Astrocyte of the hippocampus (primary cell): ENCODE data around the gene EVX1.
A peak's percentile ranks its signal among the peaks of the same experiment; 100 is the strongest.

Experiments used
- DNase-seq: peaks from one replicate; pipeline ENCODE4 v3.0.0; 2011; ENCODE audit warnings: low read depth, low spot score

Gene EVX1

DNA sequence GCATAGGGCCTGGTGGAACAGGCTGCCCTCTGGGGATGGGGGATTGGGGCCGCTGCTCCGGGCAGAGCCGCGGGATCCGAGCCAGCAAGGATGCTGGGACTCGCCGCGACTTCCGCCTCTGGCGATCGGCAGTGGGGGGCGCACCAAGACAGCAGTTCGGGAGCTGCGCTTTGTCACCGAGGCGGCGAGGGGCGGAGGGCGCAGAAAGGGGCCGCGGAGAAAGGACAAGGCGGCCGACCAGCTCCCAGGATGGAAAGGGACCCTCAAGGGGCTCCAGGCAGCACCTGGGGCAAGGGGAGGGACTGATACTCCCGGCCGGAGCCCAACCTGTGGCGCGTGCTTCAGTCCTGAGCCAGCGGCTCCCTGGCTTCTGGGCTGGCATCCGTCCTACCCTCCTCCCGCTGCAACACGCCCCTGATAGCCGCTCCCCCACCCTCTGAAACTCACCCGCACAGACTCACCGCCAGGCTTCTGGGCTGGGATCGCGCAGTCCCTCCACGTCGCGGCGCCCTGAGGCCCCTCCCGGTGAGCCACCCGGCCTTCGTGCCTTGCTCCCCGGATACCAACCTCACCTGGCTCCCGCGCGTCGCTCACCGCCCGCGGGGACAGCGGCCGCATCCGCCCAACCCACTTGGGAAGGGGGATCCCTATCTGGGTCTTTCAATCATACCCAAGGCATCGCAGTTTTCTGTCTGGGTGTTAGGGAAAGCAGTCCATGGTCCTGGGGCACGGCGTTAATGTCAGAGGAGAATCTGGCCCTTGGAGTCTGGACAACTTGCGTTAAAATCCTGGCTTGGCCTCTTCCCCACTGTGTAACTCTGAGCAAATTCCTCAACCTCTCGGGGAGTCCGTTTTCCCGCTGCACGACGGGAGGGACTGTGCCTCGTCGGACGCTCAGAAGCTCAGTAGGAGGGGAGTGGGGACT lies 7.0 kb upstream of the EVX1 start:
- no peak for DNase-seq

DNA sequence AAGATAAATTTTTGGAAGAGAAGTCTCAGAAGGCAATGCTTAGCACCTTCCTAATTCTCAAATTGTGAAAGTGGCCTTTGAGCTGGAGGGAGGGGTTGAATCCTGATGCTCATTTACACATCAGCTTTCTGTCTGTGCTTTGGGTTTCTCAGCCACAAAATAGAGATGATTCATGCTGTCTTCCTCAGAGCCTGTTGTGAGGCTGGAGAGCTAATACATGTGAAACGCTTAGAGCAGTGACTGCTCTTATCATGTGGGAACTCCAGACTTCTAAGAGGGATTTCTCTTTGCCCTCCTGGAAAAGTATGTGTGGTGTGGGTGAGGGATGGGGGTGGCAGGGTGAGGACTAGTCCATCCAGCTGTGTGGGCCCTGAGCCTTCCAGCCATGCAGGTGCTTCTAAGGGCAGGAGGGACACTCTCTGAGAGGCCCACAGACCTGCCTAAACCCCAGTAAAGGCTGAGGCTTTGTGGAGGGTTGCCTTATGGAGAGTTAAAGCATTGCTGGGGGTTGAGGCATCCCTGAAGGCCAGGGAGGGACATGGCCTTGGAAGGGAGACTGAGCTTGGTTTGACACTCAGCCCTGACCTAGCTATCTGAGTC lies 4.8 kb upstream of the EVX1 start:
- DNase-seq: no peak

DNA sequence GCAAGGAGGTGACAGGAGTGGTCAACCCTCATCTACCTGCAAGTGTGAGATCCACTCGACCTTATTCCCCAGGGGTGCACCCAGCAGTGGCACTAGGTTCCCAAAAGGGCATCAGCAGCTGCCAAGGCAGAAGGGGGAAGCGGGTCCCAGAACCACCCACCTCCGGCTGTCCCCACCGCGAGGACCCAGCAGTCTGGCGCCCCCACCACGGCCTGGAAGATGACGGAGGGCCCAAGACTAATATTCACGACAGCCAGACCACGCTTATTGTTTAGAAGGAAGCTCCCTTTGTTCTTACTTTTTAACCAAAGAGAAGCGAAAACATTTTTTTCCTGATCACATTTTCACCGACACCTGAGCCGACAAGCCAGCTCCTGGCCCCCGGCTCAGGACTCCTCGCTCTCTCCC lies 3.6 kb upstream of the EVX1 start:
- no peak for DNase-seq

DNA sequence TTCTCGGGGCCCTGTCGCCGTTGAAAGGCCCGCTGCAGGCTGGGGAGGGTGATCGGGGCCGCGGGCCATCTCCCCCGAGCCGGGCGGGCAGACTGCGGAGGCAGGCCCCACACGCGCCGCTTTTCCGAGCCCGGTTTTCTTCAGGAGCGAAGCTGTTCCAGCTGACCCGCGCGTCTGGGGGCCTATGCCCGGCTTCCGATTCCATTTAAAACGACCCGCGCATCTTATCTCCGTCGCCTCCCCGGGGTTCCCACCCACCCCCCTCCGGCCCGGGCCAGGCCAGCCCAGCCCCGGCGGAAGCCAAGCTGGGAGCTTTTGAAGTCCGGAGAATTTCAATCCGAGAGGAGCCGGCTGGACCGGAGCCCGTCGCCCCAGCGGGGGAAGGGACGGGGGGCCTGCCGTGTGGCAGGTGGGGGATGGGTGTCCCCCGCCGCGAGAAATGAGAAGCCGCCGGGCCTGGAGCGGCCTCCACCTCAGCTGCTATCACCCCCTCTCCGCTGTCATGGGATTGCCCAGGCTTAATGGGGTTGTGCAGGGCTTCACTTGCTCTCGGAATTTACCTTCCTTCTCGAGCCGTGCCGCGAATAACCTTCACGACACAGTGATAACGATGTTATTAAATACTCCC lies 3.1 kb upstream of the EVX1 start:
- DNase-seq: peak; percentile 14

DNA sequence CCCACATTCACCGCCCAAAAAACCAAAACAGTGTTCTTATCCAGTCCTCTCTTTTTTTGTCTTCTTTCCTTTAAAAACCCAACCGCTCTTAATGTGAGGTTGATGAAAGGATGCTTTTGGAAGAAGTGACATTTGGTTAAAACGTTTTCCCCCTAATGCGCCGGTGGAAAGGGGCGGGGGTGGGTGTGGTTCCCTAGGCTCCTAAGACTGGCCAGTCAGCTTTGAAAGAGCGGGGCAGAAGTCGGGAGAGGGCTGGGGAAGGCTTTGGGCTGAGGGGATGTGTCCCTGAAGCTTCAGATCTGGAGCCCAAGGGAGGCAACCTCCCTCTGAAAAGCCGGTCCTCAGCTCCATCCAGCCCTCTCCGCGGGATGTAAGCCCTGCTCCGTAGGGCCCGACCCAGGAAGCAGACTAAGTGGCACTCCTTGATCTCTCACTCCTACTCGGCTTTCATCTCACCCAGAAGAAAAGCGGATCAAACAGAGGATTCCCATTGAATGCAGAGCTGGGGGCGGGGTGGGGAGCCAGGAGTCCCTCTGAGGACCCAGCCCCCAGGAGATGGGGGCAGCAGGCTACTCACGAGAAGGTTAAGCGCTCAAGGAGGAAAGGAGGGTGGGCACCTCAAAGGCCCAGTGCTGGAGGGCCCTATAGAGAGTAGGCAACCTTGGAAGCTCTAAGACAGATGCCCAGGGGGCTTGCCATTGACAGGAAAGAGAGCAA lies 2.4 kb upstream of the EVX1 start:
- DNase-seq: no peak

DNA sequence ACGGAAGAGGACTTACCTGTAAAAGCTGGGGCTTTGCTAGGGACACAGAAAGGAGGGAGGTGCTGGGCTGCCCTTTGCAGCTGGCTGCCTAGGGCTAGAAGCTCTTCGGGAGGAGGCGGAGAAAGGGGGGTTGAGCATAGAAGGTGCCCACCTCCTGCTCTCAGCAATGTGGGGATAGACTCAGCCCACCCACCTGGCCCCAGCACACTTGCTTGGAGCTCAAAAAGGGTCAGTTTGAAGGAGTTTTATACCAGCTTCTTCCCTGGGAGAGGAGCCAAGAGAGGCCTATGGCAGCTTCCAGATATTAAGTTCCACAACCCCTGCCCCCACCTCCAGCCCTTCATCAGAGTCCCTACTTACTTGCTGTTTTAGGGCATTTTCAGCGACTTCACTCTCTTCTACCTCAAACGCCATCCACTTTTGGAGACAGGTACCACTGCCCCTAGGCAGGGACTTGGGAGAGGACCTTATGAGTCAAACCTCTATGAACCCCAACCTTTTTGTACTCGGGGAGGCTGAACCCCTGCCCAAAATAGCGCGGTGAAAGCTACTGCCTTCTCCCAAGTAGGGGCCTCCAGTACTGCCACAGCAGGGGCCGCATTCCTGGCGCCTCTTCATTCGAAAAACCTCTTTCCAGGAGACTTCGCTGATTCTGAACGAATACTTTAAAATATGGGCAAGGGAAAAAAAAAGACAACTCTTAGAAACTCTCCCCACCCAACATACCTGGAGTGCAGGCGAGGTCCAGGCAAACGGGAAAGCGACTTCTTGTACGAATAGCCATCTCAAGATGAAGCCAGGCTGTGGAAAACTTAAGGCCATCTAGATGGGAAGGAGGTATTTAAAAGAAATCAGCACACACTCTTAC lies 1.2 kb upstream of the EVX1 start:
- no peak for DNase-seq

DNA sequence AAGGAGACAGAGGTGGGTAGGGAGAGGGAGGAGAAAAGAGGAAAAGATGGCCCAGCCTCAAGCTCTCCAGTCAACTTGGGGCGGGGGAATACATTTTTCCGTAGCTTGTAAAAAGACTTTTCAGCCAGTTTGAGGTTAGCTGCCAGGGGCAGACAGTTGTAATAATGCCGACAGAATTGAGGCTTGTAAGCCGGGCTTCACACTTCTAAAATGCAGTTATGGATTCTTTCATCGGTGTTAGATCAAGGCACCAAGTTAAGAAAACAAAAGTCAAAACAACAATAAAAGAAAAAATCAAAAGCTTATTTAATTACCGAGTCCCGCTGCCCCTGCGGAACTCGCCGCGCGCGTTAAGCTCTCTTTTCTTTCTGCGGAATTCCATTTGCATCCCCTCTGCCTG lies 448 bp upstream of the EVX1 start:
- DNase-seq: no peak

DNA sequence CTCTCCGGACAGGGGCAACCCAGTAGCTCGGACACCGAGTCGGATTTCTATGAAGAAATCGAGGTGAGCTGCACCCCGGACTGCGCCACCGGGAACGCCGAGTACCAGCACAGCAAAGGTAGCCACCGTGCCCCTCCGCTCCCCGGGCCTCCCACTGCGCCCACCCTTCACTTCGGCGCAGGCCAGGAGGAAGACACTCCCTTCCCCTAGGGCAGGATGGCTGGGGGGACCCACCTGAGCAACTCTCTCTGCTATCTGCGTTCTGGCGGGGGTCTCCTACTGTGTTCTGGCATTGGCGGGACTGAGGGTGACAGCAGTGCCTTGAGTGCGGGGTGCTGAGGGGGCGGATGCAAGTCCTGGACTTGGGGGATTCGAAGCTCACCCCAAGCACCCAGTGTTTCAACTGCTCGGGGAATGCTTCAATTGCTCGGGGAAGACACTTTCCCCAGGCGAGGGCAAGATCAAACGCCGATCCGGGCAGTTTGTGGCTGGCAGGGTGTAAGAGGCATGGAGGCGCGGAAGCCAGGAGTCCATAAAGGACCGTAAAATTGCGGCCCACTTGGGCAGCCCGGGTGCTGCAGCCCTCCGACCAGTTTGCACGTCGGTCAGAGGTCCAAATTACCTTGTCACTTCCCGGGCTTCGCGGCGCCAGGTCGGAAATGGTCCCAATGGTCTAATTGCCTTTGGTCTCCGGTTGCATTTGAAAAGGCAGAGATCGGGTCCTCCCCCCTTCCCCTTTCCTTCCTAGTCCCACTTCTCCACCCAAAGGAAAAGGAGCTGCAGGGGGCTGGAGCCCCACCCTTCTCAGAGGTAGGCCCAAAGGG lies 950 bp downstream of the EVX1 start:
- no peak for DNase-seq

DNA sequence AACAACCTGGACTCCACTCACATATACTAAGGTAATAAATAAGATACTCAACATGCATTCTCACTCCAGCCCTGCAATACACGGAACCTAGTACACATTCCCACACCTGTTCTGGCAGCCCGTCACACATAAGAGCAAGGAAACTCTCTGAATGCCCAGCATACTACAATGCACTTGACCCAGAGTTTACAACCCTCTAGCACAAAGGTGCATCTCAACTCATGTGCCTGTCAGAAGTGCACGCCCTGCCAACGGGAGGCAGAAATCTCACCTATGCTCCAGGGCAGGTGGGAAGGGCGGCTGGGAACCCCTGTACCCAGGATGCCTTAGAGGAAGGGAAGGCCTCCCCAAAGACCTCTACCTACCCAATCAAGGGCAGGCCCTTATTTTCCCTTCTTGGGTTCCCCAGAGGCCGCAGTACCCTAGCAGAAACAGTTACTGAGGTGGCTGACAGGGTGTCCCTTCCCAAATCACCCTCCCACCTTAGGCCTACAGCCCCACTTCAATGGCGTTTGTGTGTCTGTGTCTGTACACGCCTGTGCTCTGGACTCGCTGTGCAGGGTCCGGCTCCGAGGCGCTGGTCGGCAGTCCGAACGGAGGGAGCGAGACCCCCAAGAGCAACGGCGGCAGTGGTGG lies 2.0 kb downstream of the EVX1 start:
- DNase-seq: no peak

DNA sequence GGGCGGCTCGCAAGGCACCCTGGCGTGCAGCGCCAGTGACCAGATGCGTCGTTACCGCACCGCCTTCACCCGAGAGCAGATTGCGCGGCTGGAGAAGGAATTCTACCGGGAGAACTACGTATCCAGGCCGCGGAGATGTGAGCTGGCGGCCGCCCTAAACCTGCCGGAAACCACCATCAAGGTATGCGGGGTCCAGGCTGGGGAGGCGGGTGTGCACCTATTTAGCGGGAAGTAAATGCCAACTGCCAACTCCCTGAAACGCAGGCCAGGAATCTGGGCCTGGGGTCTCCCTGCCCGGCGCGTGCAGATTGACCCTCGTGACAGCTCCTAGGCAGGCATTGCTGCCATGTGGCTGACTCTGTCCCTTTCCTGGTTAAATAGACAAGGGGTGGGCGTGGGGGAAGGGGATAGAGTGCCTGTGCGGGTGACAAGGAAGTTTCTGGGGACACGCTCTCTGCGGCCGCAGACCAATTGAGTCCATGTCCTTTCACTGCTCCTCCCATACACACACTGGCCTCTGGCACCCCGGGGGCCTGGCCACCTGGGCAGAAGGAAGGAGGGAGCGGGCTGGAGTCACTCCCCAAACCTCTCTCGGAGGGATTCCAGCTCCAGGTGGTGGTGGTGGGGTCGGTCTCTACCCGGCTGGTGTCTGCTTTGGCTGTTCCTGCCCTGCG lies 2.7 kb downstream of the EVX1 start:
- no peak for DNase-seq

DNA sequence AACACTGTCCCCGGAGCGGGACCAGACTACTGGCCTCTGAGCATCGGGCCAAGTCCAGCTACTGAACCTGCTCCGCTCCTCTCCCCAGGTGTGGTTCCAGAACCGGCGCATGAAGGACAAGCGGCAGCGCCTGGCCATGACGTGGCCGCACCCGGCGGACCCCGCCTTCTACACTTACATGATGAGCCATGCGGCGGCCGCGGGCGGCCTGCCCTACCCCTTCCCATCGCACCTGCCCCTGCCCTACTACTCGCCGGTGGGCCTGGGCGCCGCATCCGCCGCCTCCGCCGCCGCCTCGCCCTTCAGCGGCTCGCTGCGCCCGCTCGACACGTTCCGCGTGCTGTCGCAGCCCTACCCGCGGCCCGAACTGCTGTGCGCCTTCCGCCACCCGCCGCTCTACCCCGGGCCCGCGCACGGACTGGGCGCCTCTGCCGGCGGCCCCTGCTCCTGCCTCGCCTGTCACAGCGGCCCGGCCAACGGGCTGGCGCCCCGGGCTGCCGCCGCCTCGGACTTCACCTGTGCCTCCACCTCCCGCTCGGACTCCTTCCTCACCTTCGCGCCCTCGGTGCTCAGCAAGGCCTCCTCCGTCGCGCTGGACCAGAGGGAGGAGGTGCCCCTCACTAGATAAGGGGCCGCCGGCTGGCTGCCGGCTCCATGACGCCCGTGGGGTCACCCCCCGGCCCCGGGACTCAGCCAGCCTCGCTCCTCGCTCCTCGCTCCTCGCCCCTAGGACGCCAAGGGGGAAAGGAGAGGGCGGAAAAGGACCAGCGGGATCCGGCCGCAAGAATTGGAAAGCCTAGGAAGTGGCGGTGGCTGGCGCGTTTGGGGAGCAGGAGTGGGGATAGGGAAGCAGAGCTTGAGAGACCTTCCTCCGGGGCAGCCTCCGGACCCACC lies 3.4 kb downstream of the EVX1 start:
- DNase-seq: no peak

DNA sequence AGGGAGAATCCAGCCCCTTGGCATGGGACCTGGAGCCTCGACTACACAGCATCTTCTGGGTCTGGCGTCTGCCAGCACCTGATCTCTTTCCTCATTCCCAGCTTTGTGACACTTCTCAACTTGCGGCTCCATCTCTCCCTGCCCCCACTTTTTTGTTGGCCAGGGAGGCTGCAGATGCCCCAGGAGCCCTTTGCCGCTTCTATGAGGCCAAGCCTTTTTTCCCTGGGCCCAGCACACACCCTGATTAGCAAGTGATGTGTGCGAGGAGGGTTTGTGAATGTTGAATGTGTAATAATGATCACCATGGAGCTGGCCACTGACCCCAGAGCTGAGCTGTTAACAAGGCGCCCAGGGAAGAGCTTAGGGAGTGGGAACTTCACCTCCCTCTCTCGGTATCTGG lies 4.4 kb downstream of the EVX1 start:
- DNase-seq: no peak

DNA sequence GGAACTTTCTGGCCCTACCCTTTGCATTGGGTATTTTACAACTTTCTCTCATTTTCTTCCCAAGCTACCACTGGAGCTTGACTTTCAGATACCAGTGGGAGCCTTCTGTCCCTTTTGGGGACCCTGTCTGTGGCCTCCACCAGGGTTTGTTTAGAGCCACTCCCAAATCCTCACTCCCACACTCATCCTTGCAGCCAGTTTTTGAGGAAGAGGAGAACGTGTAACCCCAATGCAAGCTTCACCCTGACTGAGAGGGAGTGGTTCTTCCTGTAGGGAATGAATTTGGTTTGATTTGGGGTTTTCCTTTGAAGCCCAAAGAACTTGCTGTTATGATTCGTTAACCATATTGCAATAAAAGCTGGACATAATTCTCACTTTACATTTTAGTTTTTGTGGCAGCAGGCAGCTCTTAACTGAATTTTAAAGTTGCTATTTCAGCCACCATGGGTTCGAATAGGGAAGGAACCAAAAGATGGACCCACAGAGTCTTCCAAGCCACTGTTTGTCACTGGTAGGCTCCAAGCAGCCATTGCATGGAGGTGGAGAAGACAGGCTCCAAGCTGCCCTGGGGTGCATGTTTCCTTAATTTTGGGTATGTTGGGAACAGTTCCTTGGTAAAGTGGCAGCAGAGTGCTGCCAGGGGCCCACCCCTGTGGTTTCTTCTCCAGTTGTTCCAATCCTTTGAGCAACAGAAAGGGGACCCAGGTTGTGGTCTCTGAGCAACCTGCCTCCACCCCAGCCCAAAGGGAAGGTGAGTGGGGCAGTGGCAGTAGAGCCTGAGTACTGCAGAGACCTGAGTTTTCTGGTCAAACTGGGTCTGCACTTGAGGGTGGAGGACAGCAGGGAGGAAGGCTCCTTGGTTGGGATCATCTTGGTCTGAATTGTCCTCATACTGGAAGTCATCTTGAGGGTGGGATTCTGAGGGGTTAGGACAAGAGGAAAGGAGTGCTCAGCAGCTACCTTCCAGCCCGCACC lies 5.1 kb downstream of the EVX1 start:
- no peak for DNase-seq

DNA sequence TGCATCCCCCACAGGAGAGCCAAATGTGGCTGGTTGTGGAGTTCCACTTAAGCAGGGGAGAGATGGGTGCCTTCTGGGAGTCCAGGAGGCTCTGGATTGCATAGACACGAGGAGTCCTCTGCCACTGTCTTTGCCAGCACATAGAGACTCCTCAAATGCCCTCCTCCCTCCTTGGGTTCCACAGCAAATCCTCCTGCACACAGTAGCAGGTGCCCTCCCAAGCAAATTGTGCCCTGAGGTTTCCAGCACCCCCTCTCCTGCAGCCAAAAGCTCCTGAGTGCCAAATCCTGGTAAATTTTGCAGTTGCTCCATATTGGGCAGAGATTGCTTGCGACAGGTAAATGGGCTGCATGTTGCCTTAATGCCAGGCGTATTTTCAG lies 5.8 kb downstream of the EVX1 start:
- no peak for DNase-seq

DNA sequence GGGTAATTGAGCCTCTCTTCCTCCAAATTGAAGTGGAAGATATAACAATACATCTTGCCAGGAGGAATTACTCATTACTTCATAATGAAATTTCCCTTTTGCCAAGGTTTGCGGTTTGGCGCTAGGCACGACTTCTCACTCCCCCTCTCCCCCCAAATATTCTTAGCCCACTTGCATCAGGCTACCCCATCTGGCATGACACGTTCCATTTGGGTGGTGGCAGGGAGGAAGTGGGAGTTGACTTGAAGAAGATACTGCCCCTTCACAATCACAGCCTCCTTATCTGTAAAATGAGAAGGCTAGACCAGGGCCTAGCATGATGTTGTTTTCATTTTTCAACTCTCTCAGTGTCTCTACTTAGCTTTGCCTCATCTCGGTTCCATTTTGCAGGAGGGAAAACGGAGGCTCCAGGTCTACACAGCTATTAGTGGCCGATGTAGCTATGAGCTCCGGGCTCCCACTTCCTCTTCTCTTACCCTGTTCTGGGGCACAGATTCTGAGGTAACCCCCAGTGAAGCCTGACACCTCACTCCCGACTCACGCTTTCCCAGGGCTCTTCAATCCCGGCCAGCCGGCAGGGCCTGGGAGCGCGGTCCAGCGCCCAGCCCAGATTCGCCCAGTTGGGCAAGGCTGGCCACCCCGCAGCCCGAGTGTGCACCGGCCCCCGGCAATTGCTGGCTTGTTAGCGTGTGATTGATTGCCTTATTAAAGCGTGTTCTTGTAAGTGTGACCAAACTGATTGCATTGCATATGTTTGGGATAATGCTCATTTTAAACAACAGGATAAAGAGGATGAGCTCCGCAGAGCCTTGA lies 6.5 kb downstream of the EVX1 start:
- DNase-seq: no peak
